Suprapubic skin (tissue), 3 donors: ENCODE measurements around the gene CALB2.

Source experiments
- POLR2AphosphoS5 ChIP-seq, 3 donors: sonication (generic); formaldehyde crosslinking; IDR thresholded peaks; one replicate each; pipeline ENCODE4 v1.6.1; 2017; ENCODE audit warnings: antibody characterized with exemption in 3 of 3
- TF ChIP-seq, protein P1 (sequence below), 2 donors: fragments of 200-600 bp in 1 of 2; fragments of 450-650 bp in 1 of 2; sonication (generic) in 1 of 2; IDR thresholded peaks; one replicate each; pipeline ENCODE4 v1.5.1; 2016 to 2019; ENCODE audit warnings: antibody characterized with exemption in 2 of 2, mild to moderate bottlenecking in 1 of 2, moderate library complexity in 1 of 2

GRCh38 chr16:71426880-71427615 lies 68.5 kb downstream of the CALB2 start:
- TF ChIP-seq, protein P1, sequence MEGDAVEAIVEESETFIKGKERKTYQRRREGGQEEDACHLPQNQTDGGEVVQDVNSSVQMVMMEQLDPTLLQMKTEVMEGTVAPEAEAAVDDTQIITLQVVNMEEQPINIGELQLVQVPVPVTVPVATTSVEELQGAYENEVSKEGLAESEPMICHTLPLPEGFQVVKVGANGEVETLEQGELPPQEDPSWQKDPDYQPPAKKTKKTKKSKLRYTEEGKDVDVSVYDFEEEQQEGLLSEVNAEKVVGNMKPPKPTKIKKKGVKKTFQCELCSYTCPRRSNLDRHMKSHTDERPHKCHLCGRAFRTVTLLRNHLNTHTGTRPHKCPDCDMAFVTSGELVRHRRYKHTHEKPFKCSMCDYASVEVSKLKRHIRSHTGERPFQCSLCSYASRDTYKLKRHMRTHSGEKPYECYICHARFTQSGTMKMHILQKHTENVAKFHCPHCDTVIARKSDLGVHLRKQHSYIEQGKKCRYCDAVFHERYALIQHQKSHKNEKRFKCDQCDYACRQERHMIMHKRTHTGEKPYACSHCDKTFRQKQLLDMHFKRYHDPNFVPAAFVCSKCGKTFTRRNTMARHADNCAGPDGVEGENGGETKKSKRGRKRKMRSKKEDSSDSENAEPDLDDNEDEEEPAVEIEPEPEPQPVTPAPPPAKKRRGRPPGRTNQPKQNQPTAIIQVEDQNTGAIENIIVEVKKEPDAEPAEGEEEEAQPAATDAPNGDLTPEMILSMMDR (IDR thresholded peaks at IDR 0.05): no peak
- no peak for TF ChIP-seq POLR2AphosphoS5 (IDR thresholded peaks at IDR 0.05)
